ENCODE measurements around the gene GNL2. TPM values are rescaled to one million over a fixed set of nuclear protein-coding genes. Genes with fewer than 3 reads are reported as not detected.

Gene GNL2
- total RNA-seq, 1 donor from 2014 or later = 76.6 TPM

DNA sequence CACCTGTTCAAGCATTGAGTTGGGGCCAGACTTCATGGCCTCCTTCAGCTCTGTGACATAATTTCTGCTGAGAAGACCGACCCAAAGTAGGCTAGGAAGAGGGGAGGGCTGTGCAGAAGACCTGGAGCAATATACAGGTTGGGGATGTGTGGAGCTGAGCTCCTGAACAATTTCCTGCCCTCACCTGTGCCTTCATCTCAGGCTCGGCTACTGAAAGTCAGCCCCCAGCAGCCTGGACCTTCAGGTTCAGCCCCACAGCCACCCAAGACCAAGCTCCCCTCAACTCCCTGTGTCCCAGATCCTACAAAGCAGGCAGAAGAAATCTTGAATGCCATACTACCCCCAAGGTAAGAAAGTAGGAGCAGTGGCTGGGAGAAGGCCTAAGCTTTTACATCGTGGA lies 38.3 kb downstream of the GNL2 start:
- Mint-ChIP-seq H3K4me3 (peak overlapping the region; percentile 97), H3K27ac (ENCODE audit: unreplicated experiment) (peak overlapping the region; percentile 99), H3K4me1 (peaks cover 38% of the 10 kb centered on the region), H3K27me3 (ENCODE audit: low read depth) (no peaks in the 10 kb centered on the region), H3K36me3 (ENCODE audit: low read depth) (peaks cover 12% of the 10 kb centered on the region), H3K9me3 (no peaks in the 10 kb centered on the region)
- TF ChIP-seq, protein P1, sequence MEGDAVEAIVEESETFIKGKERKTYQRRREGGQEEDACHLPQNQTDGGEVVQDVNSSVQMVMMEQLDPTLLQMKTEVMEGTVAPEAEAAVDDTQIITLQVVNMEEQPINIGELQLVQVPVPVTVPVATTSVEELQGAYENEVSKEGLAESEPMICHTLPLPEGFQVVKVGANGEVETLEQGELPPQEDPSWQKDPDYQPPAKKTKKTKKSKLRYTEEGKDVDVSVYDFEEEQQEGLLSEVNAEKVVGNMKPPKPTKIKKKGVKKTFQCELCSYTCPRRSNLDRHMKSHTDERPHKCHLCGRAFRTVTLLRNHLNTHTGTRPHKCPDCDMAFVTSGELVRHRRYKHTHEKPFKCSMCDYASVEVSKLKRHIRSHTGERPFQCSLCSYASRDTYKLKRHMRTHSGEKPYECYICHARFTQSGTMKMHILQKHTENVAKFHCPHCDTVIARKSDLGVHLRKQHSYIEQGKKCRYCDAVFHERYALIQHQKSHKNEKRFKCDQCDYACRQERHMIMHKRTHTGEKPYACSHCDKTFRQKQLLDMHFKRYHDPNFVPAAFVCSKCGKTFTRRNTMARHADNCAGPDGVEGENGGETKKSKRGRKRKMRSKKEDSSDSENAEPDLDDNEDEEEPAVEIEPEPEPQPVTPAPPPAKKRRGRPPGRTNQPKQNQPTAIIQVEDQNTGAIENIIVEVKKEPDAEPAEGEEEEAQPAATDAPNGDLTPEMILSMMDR (conservative IDR thresholded peaks at IDR 0.05) = no peak
- DNase-seq (ENCODE audit: low read depth, low spot score) = no peak

- H3K9me3 Mint-ChIP-seq = no peaks in the 10 kb centered on the region
- TF ChIP-seq, protein P1 (conservative IDR thresholded peaks at IDR 0.05) = no peak
- H3K27me3 Mint-ChIP-seq (ENCODE audit: low read depth) = no peaks in the 10 kb centered on the region
- H3K36me3 Mint-ChIP-seq (ENCODE audit: low read depth) = peaks cover 10% of the 10 kb centered on the region
- peak within 1 kb of the TSS; percentile 99 for H3K27ac Mint-ChIP-seq (ENCODE audit: unreplicated experiment)
- DNase-seq (ENCODE audit: low read depth, low spot score) = peak; percentile 96
- peak within 1 kb of the TSS; percentile 97 for H3K4me3 Mint-ChIP-seq
- peaks cover 44% of the 10 kb centered on the region for H3K4me1 Mint-ChIP-seq
Observed at GRCh38 chr1:37556712-37557196, 39.0 kb downstream of the GNL2 start, which contains the start of gene DNALI1. Gene DNALI1 (plus strand): TSS chr1:37556940. CDS start chr1:37556995, 55 bp downstream.

DNA sequence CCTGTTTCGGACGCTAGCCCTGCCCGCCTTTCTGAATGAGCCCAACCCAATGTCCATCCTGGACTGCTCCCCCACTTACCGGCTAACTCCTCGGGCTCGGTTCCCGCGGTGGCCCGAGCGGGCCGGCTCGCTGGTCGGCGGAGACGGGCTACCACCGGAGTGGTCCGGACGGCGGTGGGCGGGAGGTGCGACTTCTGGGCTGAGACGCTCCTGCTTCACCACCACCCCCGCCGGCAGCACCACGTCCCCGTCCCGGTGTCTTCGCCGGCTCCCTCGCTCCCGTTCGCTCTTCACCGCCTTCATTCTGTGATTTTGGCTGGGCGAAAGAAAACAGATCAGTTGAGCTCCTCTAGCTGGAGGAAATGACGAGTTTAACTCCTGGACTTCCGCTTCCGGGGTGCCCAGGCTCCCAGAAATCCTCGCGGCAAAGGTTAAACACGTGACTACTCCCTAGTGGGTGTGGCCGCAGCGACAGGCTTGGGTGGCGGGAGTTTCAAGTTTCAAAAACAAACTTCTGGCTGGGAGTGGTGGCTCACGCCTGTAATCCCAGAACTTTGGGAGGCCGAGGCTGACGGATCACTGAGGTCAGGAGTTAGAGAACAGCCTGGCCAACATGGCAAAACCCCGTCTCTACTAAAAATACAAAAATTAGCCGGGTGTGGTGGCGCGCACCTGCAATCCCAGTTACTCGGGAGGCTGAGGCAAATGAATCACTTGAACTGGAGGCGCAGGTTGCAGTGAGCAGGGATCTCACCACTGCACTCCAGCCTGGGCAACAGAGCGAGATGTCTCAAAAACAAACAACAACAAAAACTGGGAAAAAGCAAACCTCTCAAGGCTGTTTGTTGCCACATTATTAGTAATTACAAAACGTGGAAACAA lies 41.6 kb downstream of the GNL2 start, which contains the start of gene SNIP1:
SNIP1 (minus strand) TSS at position 367 of the 882 bp plus-strand sequence; CDS start at position 303, 64 bp downstream.
- Mint-ChIP-seq H3K27ac (ENCODE audit: unreplicated experiment) (peak within 1 kb of the TSS; percentile 96), H3K4me1 (peaks cover 44% of the 10 kb centered on the region), H3K36me3 (ENCODE audit: low read depth) (no peaks in the 10 kb centered on the region), H3K27me3 (ENCODE audit: low read depth) (no peaks in the 10 kb centered on the region), H3K9me3 (no peaks in the 10 kb centered on the region), H3K4me3 (peak within 1 kb of the TSS; percentile 99)
- peak; percentile 77 for DNase-seq (ENCODE audit: low read depth, low spot score)
- TF ChIP-seq, protein P1 (conservative IDR thresholded peaks at IDR 0.05) = no peak

GRCh38 chr1:37553598-37553926 lies 42.2 kb downstream of the GNL2 start:
- peaks cover 3% of the 10 kb centered on the region for H3K36me3 Mint-ChIP-seq (ENCODE audit: low read depth)
- DNase-seq (ENCODE audit: low read depth, low spot score) = no peak
- H3K4me3 Mint-ChIP-seq = peak overlapping the region; percentile 99
- H3K27me3 Mint-ChIP-seq (ENCODE audit: low read depth) = no peaks in the 10 kb centered on the region
- H3K27ac Mint-ChIP-seq (ENCODE audit: unreplicated experiment) = peak overlapping the region; percentile 76
- no peaks in the 10 kb centered on the region for H3K9me3 Mint-ChIP-seq
- peaks cover 43% of the 10 kb centered on the region for H3K4me1 Mint-ChIP-seq
- TF ChIP-seq, protein P1 (conservative IDR thresholded peaks at IDR 0.05) = no peak

- peaks cover 10% of the 10 kb centered on the region for H3K36me3 Mint-ChIP-seq (ENCODE audit: low read depth)
- no peaks in the 10 kb centered on the region for H3K9me3 Mint-ChIP-seq
- H3K4me3 Mint-ChIP-seq = no peak overlapping the region
- TF ChIP-seq, protein P1 (conservative IDR thresholded peaks at IDR 0.05) = no peak
- no peaks in the 10 kb centered on the region for H3K27me3 Mint-ChIP-seq (ENCODE audit: low read depth)
- peaks cover 22% of the 10 kb centered on the region for H3K4me1 Mint-ChIP-seq
- no peak overlapping the region for H3K27ac Mint-ChIP-seq (ENCODE audit: unreplicated experiment)
- DNase-seq (ENCODE audit: low read depth, low spot score) = no peak
Observed at GRCh38 chr1:37549341-37549740, 46.4 kb downstream of the GNL2 start.
